ENCODE data around the gene SZT2.
"Not testable (repeated sequence)": the region's sequence is repeated elsewhere in the genome, so short reads cannot be mapped to it uniquely, and the experiment has no call there.

The SZT2 gene

DNA sequence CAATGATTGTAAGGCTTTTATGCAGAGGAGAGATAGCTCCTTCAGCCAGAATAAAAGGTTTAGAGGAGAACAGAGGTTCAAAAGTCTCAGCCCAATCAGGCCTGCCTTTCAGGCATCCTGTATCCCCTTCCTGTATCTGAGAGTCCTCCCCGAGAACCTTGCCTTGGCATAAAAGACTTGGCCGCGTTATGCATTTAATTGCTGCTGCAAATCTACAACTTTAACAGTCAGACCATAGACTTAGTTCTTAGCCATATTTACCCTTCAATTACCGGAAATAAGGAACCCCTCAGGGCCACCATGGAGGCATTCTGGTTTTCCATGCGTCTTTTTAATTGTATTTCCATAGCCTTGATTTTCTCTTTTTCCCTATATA is 82.4 kb downstream of the SZT2 start:
- Histone ChIP-seq H3K27ac (ENCODE audit: poor library complexity, severe bottlenecking) (peak overlapping the region; percentile 99), H3K36me3 (ENCODE audit: low read depth) (no peaks in the 10 kb centered on the region), H3K4me3 (ENCODE audit: severe bottlenecking) (no peak overlapping the region), H3K4me1 (ENCODE audit: insufficient read depth, poor library complexity, severe bottlenecking) (peaks cover 49% of the 10 kb centered on the region), H3K27me3 (ENCODE audit: insufficient read depth, poor library complexity, severe bottlenecking) (no peaks in the 10 kb centered on the region), H3K9me3 (ENCODE audit: severe bottlenecking) (no peaks in the 10 kb centered on the region)
- TF ChIP-seq, protein P1, sequence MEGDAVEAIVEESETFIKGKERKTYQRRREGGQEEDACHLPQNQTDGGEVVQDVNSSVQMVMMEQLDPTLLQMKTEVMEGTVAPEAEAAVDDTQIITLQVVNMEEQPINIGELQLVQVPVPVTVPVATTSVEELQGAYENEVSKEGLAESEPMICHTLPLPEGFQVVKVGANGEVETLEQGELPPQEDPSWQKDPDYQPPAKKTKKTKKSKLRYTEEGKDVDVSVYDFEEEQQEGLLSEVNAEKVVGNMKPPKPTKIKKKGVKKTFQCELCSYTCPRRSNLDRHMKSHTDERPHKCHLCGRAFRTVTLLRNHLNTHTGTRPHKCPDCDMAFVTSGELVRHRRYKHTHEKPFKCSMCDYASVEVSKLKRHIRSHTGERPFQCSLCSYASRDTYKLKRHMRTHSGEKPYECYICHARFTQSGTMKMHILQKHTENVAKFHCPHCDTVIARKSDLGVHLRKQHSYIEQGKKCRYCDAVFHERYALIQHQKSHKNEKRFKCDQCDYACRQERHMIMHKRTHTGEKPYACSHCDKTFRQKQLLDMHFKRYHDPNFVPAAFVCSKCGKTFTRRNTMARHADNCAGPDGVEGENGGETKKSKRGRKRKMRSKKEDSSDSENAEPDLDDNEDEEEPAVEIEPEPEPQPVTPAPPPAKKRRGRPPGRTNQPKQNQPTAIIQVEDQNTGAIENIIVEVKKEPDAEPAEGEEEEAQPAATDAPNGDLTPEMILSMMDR (IDR thresholded peaks at IDR 0.05; ENCODE audit: poor library complexity, severe bottlenecking) = no peak
- no peak for DNase-seq (ENCODE audit: low spot score)
- no peak for ATAC-seq (ENCODE audit: low read depth)

DNA sequence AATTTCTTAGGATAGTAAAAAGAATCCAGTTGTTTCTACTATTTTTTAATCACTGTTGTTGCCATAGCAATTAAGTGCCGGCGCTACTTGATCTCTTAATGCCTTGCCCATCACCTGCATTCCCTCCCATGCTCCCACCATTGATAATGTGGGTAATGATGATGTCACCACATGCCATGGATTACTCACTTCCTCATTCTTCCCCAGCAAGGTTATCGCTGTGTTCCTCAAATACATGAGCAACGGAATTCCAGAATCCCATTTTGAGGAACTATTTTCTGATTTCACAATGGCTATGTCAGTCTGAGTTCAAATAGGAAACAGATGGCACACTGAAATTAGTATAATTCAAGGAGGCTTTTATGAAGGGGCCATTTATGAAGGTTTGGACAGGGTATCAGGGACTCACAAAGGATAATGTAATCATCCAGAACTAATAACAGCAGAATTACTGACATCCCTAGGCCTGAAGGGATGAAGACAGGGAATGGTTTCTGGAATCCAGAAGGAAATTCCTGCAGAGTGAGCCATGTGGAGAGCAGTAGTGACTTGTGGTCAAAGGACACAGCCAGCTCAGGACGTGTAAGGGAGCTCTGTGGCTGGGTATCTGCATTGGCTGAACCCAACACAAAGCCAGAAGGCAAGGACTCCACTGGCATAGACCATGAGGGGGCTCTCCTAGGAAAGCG is 82.9 kb downstream of the SZT2 start:
- Histone ChIP-seq H3K4me1 (ENCODE audit: insufficient read depth, poor library complexity, severe bottlenecking) (peaks cover 50% of the 10 kb centered on the region), H3K27ac (ENCODE audit: poor library complexity, severe bottlenecking) (peak overlapping the region; percentile 99)
- H3K4me3 ChIP-seq (ENCODE audit: severe bottlenecking); H3K36me3 ChIP-seq (ENCODE audit: low read depth); H3K27me3 ChIP-seq (ENCODE audit: insufficient read depth, poor library complexity, severe bottlenecking); H3K9me3 ChIP-seq (ENCODE audit: severe bottlenecking): not testable (repeated sequence)
- TF ChIP-seq, protein P1 (IDR thresholded peaks at IDR 0.05; ENCODE audit: poor library complexity, severe bottlenecking) = peak; percentile 19
- peak; percentile 88 for ATAC-seq (ENCODE audit: low read depth)
- DNase-seq (ENCODE audit: low spot score) = peak; percentile 85

DNA sequence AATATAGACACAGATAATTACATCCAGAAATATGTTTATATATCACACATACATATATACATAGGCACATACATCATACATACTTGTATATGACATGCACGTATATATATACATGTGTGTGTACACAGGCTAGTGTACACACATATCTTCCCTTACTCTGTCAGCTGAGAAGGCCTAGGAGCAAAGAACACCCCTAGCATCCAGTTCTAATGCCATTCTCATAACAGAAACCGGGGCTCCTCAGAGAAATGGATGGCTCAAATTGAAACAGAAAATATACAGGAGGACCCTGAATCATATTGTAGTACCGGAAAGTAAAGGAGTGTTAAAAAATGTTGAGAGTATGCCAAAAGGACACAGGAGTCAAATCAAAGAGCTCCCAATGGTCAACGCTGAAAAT is 83.8 kb downstream of the SZT2 start:
- no peaks in the 10 kb centered on the region for H3K9me3 ChIP-seq (ENCODE audit: severe bottlenecking)
- no peak for ATAC-seq (ENCODE audit: low read depth)
- H3K4me1 ChIP-seq (ENCODE audit: insufficient read depth, poor library complexity, severe bottlenecking) = peaks cover 56% of the 10 kb centered on the region
- H3K27me3 ChIP-seq (ENCODE audit: insufficient read depth, poor library complexity, severe bottlenecking) = no peaks in the 10 kb centered on the region
- H3K36me3 ChIP-seq (ENCODE audit: low read depth) = no peaks in the 10 kb centered on the region
- peak overlapping the region; percentile 99 for H3K27ac ChIP-seq (ENCODE audit: poor library complexity, severe bottlenecking)
- H3K4me3 ChIP-seq (ENCODE audit: severe bottlenecking) = no peak overlapping the region
- no peak for DNase-seq (ENCODE audit: low spot score)
- TF ChIP-seq, protein P1 (IDR thresholded peaks at IDR 0.05; ENCODE audit: poor library complexity, severe bottlenecking) = no peak

DNA sequence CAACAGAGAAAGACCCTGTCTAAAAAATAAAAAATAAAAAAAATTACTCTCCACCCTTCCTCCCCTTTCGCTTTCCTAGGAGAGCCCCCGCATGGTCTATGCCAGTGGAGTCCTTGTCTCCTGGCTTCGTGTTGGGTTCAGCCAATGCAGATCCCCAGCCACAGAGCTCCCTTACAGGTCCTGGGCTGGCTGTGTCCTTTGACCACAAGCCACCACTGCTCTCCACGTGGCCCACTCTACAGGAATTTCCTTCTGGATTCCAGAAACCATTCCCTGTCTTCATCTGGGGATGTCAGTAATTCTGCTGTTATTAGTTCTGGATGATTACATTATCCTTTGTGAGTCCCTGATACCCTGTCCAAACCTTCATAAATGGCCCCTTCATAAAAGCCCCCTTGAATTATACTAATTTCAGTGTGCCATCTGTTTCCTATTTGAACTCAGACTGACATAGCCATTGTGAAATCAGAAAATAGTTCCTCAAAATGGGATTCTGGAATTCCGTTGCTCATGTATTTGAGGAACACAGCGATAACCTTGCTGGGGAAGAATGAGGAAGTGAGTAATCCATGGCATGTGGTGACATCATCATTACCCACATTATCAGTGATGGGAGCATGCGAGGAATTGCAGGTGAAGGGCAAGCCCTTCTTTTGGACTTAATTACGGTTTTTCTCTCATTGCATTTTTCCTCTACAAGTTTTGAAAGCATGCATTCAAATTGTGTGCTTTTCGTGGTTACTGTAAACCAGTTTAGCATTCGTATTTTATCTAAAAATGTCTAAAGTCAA is 86.1 kb downstream of the SZT2 start:
- not testable (repeated sequence) for H3K9me3 ChIP-seq (ENCODE audit: severe bottlenecking); DNase-seq (ENCODE audit: low spot score); H3K27me3 ChIP-seq (ENCODE audit: insufficient read depth, poor library complexity, severe bottlenecking); H3K36me3 ChIP-seq (ENCODE audit: low read depth); H3K4me3 ChIP-seq (ENCODE audit: severe bottlenecking)
- peak; percentile 54 for ATAC-seq (ENCODE audit: low read depth)
- peak overlapping the region; percentile 99 for H3K27ac ChIP-seq (ENCODE audit: poor library complexity, severe bottlenecking)
- H3K4me1 ChIP-seq (ENCODE audit: insufficient read depth, poor library complexity, severe bottlenecking) = peaks cover 56% of the 10 kb centered on the region

DNA sequence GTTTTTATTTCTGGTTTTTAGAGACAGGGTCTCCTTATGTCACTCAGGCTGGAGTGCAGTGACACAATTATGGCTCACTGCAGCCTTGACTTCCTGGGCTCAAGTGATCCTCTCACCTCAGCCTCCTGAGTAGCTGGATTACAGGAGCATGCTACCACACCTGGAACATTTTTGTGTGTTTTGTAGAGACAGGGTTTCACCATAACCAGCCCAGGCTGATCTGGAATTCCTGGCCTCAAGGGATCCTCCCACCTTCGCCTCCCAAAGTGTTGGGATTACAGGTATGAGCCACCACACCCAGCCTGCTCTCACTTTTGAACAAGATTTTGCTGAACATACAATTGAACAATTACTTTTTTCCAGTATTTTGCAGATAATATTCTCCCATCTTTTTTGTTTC is 88.0 kb downstream of the SZT2 start:
- H3K36me3 ChIP-seq (ENCODE audit: low read depth) = no peaks in the 10 kb centered on the region; the same call in 1 of the 2 replicates
- H3K4me3 ChIP-seq (ENCODE audit: severe bottlenecking) = no peak overlapping the region
- no peak for ATAC-seq (ENCODE audit: low read depth)
- no peaks in the 10 kb centered on the region for H3K9me3 ChIP-seq (ENCODE audit: severe bottlenecking)
- peak overlapping the region; percentile 99 for H3K27ac ChIP-seq (ENCODE audit: poor library complexity, severe bottlenecking)
- TF ChIP-seq, protein P1 (IDR thresholded peaks at IDR 0.05; ENCODE audit: poor library complexity, severe bottlenecking) = no peak
- peaks cover 50% of the 10 kb centered on the region for H3K4me1 ChIP-seq (ENCODE audit: insufficient read depth, poor library complexity, severe bottlenecking)
- H3K27me3 ChIP-seq (ENCODE audit: insufficient read depth, poor library complexity, severe bottlenecking) = no peaks in the 10 kb centered on the region
- DNase-seq (ENCODE audit: low spot score) = no peak
